Neural cell (in vitro differentiated cells): ENCODE results near the gene TEX35.

Experiments used
- EP300 ChIP-seq: fragments of 450-650 bp; conservative IDR thresholded peaks from 2 replicates; pipeline ENCODE4 v1.6.1; 2014; ENCODE audit warnings: antibody characterized with exemption, mild to moderate bottlenecking, moderate library complexity; ENCODE audit not compliant: poor library complexity, severe bottlenecking
- EZH2 ChIP-seq: fragments of 200-600, 300-800 bp; shearing (Covaris generic), sonication (generic); IDR thresholded peaks from 2 replicates; pipeline ENCODE4 v1.6.1; 2014; ENCODE audit warnings: antibody characterized with exemption, low read length, borderline replicate concordance, mild to moderate bottlenecking; ENCODE audit not compliant: insufficient read depth, poor library complexity, severe bottlenecking
- MXI1 ChIP-seq: fragments of 450-650 bp; conservative IDR thresholded peaks from 2 replicates; pipeline ENCODE4 v1.6.1; 2014; ENCODE audit warnings: antibody characterized with exemption, mild to moderate bottlenecking; ENCODE audit not compliant: poor library complexity, severe bottlenecking
- POLR2AphosphoS5 ChIP-seq: IDR thresholded peaks from 2 replicates; pipeline ENCODE4 v1.6.1; 2012
- RAD21 ChIP-seq: fragments of 450-650 bp; conservative IDR thresholded peaks from 2 replicates; pipeline ENCODE4 v1.6.1; 2014; ENCODE audit warnings: antibody characterized with exemption, mild to moderate bottlenecking, moderate library complexity
- TAF1 ChIP-seq: IDR thresholded peaks from 2 replicates; pipeline ENCODE4 v1.6.1; 2012; ENCODE audit warnings: low read depth
- TF ChIP-seq, protein P1 (sequence below): fragments of 450-650 bp; IDR thresholded peaks from 2 replicates; pipeline ENCODE4 v1.5.1; 2014; ENCODE audit warnings: antibody characterized with exemption, mild to moderate bottlenecking, moderate library complexity; ENCODE audit not compliant: poor library complexity, severe bottlenecking

DNA sequence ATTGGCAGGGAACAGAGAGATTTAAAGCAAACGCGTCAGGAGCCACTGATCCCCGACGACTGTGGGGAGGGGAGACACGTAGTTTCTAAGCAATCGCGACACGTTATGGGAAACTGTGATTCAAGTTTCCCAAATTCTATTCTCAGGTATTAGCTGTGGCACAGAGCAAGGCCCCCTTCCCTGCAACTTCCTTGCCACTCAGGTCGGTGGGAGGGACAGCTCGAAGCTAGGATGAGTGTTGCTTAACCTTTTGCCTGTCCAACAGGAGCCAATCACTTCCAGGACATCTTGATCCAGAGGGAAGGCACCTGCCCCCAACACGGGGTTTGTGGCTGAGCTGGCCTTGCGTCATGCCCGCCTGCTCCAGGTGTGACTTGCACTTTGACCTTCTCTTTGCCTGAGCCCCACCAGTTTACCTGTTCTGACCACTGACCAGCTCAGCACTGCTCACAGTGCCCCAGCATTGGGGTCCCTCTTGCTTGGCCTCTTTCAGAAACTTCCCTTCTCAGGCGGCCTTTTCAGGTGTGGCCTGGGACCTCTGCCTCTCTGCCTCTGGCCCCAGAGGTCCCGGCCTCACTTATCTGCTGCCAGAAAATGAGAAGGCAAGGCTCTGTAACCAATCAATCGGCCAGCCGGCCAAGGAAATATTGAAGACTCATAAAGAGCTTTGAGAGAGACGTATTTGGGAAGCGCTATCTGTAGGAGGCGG is 24.6 kb downstream of the TEX35 start:
- TF ChIP-seq, protein P1, sequence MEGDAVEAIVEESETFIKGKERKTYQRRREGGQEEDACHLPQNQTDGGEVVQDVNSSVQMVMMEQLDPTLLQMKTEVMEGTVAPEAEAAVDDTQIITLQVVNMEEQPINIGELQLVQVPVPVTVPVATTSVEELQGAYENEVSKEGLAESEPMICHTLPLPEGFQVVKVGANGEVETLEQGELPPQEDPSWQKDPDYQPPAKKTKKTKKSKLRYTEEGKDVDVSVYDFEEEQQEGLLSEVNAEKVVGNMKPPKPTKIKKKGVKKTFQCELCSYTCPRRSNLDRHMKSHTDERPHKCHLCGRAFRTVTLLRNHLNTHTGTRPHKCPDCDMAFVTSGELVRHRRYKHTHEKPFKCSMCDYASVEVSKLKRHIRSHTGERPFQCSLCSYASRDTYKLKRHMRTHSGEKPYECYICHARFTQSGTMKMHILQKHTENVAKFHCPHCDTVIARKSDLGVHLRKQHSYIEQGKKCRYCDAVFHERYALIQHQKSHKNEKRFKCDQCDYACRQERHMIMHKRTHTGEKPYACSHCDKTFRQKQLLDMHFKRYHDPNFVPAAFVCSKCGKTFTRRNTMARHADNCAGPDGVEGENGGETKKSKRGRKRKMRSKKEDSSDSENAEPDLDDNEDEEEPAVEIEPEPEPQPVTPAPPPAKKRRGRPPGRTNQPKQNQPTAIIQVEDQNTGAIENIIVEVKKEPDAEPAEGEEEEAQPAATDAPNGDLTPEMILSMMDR: no peak
- TF ChIP-seq EZH2: no peak
- no peak for TF ChIP-seq EP300
- TF ChIP-seq TAF1: no peak
- no peak for TF ChIP-seq POLR2AphosphoS5
- TF ChIP-seq MXI1: no peak
- no peak for TF ChIP-seq RAD21
